BE2C (cell line): ENCODE measurements around the gene ATP10B.

Experiments
- DNase-seq: peaks from one replicate; pipeline ENCODE4 v3.0.0-alpha.2; 2020
- H3K27me3 ChIP-seq: fragments of 250-450 bp; sonication (Bioruptor Pico); 2 replicates; pipeline ENCODE4 v1.5.1; 2020; ENCODE audit warnings: mild to moderate bottlenecking
- H3K36me3 ChIP-seq: fragments of 250-450 bp; sonication (Bioruptor Pico); 2 replicates; pipeline ENCODE4 v1.5.1; 2020; ENCODE audit warnings: mild to moderate bottlenecking
- H3K4me1 ChIP-seq: fragments of 250-450 bp; sonication (Bioruptor Pico); 2 replicates; pipeline ENCODE4 v1.5.1; 2020
- H3K4me3 ChIP-seq: 2 replicates; pipeline ENCODE4 v1.5.1; 2011; ENCODE audit warnings: low read depth, low read length
- H3K9me3 ChIP-seq: fragments of 250-450 bp; sonication (Bioruptor Pico); 2 replicates; pipeline ENCODE4 v1.5.1; 2020
- CTCF ChIP-seq: IDR thresholded peaks from 2 replicates; pipeline ENCODE4 v1.5.1; 2012; ENCODE audit warnings: mild to moderate bottlenecking, low read depth, low read length

Gene ATP10B

GRCh38 chr5:160675988-160676387, 176.0 kb downstream of the ATP10B start:
- TF ChIP-seq CTCF = no peak
- H3K27me3 ChIP-seq = no peaks in the 10 kb centered on the region

DNA sequence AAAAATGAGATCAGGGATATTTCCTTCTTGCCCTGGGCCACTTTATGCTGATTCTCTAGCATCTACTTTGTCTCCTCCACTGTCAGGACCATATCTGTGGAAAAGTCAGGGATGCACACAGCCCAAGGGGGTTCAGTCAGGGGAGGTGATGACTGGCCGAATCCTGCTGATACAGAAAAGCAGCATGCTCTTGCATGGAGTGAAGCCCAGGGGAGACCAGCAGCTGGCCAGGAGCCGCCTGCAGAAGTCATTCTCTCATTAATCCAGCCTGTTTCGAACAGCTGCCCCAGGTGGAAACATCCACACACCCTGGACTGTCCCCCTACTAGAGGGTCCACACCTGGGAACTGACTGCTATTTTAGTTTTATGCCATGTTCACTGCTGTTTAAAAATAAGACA, 177.1 kb downstream of the ATP10B start:
- no peak for DNase-seq
- Histone ChIP-seq H3K27me3 (no peaks in the 10 kb centered on the region), H3K36me3 (no peaks in the 10 kb centered on the region), H3K9me3 (no peaks in the 10 kb centered on the region), H3K4me1 (no peaks in the 10 kb centered on the region), H3K4me3 (no peak overlapping the region)
- no peak for TF ChIP-seq CTCF

More at GRCh38 chr5:160675988-160676387, 176.0 kb downstream of the ATP10B start:
- no peaks in the 10 kb centered on the region for H3K4me1 ChIP-seq
- no peak overlapping the region for H3K4me3 ChIP-seq
- H3K36me3 ChIP-seq = no peaks in the 10 kb centered on the region
- DNase-seq = no peak
- no peaks in the 10 kb centered on the region for H3K9me3 ChIP-seq

DNA sequence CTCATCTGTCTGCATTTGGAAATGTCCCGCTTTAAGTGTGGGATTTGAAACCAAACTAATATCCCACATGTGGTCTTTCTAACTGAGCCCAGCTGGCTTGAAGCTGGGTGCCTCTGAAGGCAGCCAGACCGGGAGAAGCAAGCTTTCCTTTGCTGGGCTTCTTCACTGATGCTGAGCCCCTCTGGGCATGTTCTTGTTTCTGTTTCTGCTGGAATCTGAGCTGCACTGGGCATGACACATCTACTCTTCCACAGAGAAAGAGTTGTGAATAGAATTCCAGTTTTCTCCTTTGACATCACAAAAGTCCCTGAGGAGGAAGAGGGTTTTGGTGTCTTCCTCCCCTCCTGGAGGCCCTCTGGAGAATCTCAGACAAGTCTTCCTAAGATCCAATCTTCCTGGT, 179.5 kb downstream of the ATP10B start:
- no peaks in the 10 kb centered on the region for H3K27me3 ChIP-seq
- no peaks in the 10 kb centered on the region for H3K9me3 ChIP-seq
- no peaks in the 10 kb centered on the region for H3K4me1 ChIP-seq
- DNase-seq = no peak
- no peaks in the 10 kb centered on the region for H3K36me3 ChIP-seq
- TF ChIP-seq CTCF = no peak
- H3K4me3 ChIP-seq = no peak overlapping the region

DNA sequence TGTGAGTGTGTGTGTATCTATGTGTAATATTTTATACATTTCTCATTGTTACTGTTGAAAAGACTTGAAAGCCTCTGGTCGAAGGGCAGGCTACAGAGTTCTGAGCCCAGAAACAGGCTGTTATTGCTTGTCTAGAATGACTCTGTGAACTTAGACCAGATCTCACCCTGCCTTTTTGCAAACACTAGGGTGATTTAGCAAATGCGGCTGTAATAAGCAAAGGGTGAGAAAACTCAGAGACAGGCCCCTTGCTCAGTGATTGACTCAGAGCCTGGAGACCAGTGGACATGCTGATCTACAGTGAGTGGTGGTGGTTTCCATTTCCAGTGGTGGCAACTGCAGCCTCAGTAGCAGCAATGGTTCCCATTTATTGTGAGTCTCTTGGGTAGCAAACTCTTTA, 183.7 kb downstream of the ATP10B start:
- no peak for TF ChIP-seq CTCF
- no peaks in the 10 kb centered on the region for H3K4me1 ChIP-seq
- no peak overlapping the region for H3K4me3 ChIP-seq
- no peaks in the 10 kb centered on the region for H3K36me3 ChIP-seq
- DNase-seq = no peak
- H3K9me3 ChIP-seq = no peaks in the 10 kb centered on the region
- no peaks in the 10 kb centered on the region for H3K27me3 ChIP-seq

GRCh38 chr5:160667160-160667559, 184.9 kb downstream of the ATP10B start:
- Histone ChIP-seq H3K36me3 (no peaks in the 10 kb centered on the region), H3K4me1 (no peaks in the 10 kb centered on the region), H3K9me3 (no peaks in the 10 kb centered on the region), H3K27me3 (no peaks in the 10 kb centered on the region), H3K4me3 (no peak overlapping the region)
- no peak for DNase-seq
- no peak for TF ChIP-seq CTCF

DNA sequence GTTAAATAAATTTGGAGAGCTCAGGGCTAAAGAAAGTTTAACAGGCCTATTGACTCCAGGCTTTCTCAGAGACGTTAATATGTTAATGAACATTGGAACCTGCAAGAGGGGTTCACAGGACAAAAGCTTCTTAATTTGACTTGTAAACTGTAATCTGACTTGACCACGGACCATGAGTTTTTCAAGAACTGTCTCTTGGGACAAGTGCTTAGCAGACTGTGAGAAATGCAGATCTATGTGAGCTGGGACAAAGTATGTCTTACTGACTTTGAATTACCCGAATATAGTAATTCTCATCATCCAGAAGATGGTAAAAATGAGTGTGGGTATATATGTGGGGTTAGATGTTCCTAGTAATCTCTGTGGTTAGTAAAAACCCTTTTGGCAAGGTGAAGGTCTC, 186.6 kb downstream of the ATP10B start:
- H3K9me3 ChIP-seq = no peaks in the 10 kb centered on the region
- TF ChIP-seq CTCF = no peak
- no peak for DNase-seq
- H3K4me3 ChIP-seq = no peak overlapping the region
- H3K36me3 ChIP-seq = no peaks in the 10 kb centered on the region
- no peaks in the 10 kb centered on the region for H3K4me1 ChIP-seq
- no peaks in the 10 kb centered on the region for H3K27me3 ChIP-seq
